C4-2B (cell line): ENCODE data around the gene MORN1.

Source experiments
- H3K27ac ChIP-seq: fragments of 450-650 bp; 2 replicates; pipeline ENCODE4 v1.5.1; 2017
- CTCF ChIP-seq: fragments of 450-650 bp; conservative IDR thresholded peaks from 2 replicates; pipeline ENCODE4 v1.5.1; 2017; ENCODE audit warnings: mild to moderate bottlenecking
- ZFX ChIP-seq: fragments of 450-650 bp; IDR thresholded peaks from 2 replicates; pipeline ENCODE4 v1.6.1; 2017

The MORN1 gene

GRCh38 chr1:2311184-2312032 is 79.9 kb downstream of the MORN1 start:
- no peak overlapping the region; the same call in 1 of the 2 replicates for H3K27ac ChIP-seq
- TF ChIP-seq CTCF (no peak), ZFX (no peak)

GRCh38 chr1:2310332-2311183 is 80.8 kb downstream of the MORN1 start:
- TF ChIP-seq ZFX, result no peak
- no peak for TF ChIP-seq CTCF
- H3K27ac ChIP-seq, result no peak overlapping the region; the same call in 1 of the 2 replicates

GRCh38 chr1:2308844-2309243 is 82.5 kb downstream of the MORN1 start:
- no peak overlapping the region for H3K27ac ChIP-seq
- TF ChIP-seq ZFX (no peak), CTCF (no peak)

GRCh38 chr1:2307972-2308371 is 83.4 kb downstream of the MORN1 start:
- no peak for TF ChIP-seq CTCF
- TF ChIP-seq ZFX, result no peak
- no peak overlapping the region for H3K27ac ChIP-seq

GRCh38 chr1:2307064-2307605 is 84.2 kb downstream of the MORN1 start:
- H3K27ac ChIP-seq, result no peak overlapping the region
- no peak for TF ChIP-seq ZFX
- no peak for TF ChIP-seq CTCF

GRCh38 chr1:2306151-2306978 is 85.0 kb downstream of the MORN1 start:
- no peak for TF ChIP-seq ZFX
- no peak for TF ChIP-seq CTCF
- no peak overlapping the region for H3K27ac ChIP-seq
